ENCODE measurements around the gene EPHA7. TPM values are rescaled to one million over a fixed set of nuclear protein-coding genes. Genes with fewer than 3 reads are reported as not detected.

EPHA7 gene
- polyA plus RNA-seq, 1 experiment, result not detected

GRCh38 chr6:93210908-93211307 lies 208.5 kb downstream of the EPHA7 start:
- no peaks in the 10 kb centered on the region for H3K36me3 ChIP-seq (ENCODE audit: control insufficient read depth, insufficient read depth, low read length)
- H3K27me3 ChIP-seq (ENCODE audit: control insufficient read depth, insufficient read depth, low read length), result no peaks in the 10 kb centered on the region
- no peak for TF ChIP-seq CTCF (IDR thresholded peaks at IDR 0.05; ENCODE audit: insufficient read depth, low read depth, low read length)
- DNase-seq (ENCODE audit: low read depth), result no peak
- CTCF ChIA-PET, result no interaction called here
- H3K4me3 ChIP-seq (ENCODE audit: low read depth, low read length), result no peak overlapping the region
- POLR2A ChIA-PET, result no interaction called here

- Histone ChIP-seq H3K4me3 (ENCODE audit: low read depth, low read length) (no peak overlapping the region), H3K36me3 (ENCODE audit: control insufficient read depth, insufficient read depth, low read length) (no peaks in the 10 kb centered on the region), H3K27me3 (ENCODE audit: control insufficient read depth, insufficient read depth, low read length) (no peaks in the 10 kb centered on the region)
- TF ChIP-seq CTCF (IDR thresholded peaks at IDR 0.05; ENCODE audit: insufficient read depth, low read depth, low read length), result no peak
- ChIA-PET CTCF (no interaction called here), POLR2A (no interaction called here)
- no peak for DNase-seq (ENCODE audit: low read depth)
These were observed 210.0 kb downstream of the EPHA7 start for GRCh38 chr6:93209358-93209757.

- ChIA-PET CTCF (interaction anchor here (1.2 kb wide), 1 partner anchor 11 kb away, joined by 3 read pairs; no protein-coding TSS in a partner anchor), POLR2A (no interaction called here)
- H3K27me3 ChIP-seq (ENCODE audit: control insufficient read depth, insufficient read depth, low read length), result no peaks in the 10 kb centered on the region
- TF ChIP-seq CTCF (IDR thresholded peaks at IDR 0.05; ENCODE audit: insufficient read depth, low read depth, low read length), result no peak
- H3K4me3 ChIP-seq (ENCODE audit: low read depth, low read length), result no peak overlapping the region
- H3K36me3 ChIP-seq (ENCODE audit: control insufficient read depth, insufficient read depth, low read length), result no peaks in the 10 kb centered on the region
- DNase-seq (ENCODE audit: low read depth), result no peak
These were observed 222.9 kb downstream of the EPHA7 start for GRCh38 chr6:93196406-93196970.

- ChIA-PET CTCF (no interaction called here), POLR2A (no interaction called here)
These were observed 224.9 kb downstream of the EPHA7 start for GRCh38 chr6:93194480-93194879.

GRCh38 chr6:93193868-93194267 lies 225.5 kb downstream of the EPHA7 start:
- no peak for TF ChIP-seq CTCF (IDR thresholded peaks at IDR 0.05; ENCODE audit: insufficient read depth, low read depth, low read length)
- no peak overlapping the region for H3K4me3 ChIP-seq (ENCODE audit: low read depth, low read length)
- POLR2A ChIA-PET, result no interaction called here
- DNase-seq (ENCODE audit: low read depth), result no peak
- no peaks in the 10 kb centered on the region for H3K36me3 ChIP-seq (ENCODE audit: control insufficient read depth, insufficient read depth, low read length)
- CTCF ChIA-PET, result no interaction called here
- no peaks in the 10 kb centered on the region for H3K27me3 ChIP-seq (ENCODE audit: control insufficient read depth, insufficient read depth, low read length)

More at GRCh38 chr6:93194480-93194879, 224.9 kb downstream of the EPHA7 start:
- H3K4me3 ChIP-seq (ENCODE audit: low read depth, low read length), result no peak overlapping the region
- no peaks in the 10 kb centered on the region for H3K36me3 ChIP-seq (ENCODE audit: control insufficient read depth, insufficient read depth, low read length)
- no peak for DNase-seq (ENCODE audit: low read depth)
- H3K27me3 ChIP-seq (ENCODE audit: control insufficient read depth, insufficient read depth, low read length), result no peaks in the 10 kb centered on the region
- TF ChIP-seq CTCF (IDR thresholded peaks at IDR 0.05; ENCODE audit: insufficient read depth, low read depth, low read length), result no peak

Measured in BJ (cell line).